Measurements from ENCODE around the gene HSD17B1.

DNA sequence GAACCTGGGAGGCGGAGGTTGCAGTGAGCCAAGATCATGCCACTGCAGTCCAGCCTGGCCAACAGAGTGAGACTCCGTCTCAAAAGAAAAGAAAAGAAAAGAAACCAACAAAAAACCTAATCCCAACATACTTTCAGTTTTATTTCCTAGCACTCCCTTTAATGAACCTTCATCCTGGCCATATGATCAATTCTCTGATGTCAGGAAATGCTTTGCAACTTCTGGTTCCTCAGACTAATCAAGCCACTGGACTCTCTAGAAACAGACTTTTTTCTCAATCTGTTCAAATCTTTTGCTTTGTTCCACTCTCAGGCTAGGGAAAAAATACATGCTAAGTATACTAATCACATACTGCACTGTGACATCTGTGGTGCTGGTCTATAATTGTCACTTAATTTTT, 38.2 kb downstream of the HSD17B1 start:
- TF ChIP-seq, protein P1, sequence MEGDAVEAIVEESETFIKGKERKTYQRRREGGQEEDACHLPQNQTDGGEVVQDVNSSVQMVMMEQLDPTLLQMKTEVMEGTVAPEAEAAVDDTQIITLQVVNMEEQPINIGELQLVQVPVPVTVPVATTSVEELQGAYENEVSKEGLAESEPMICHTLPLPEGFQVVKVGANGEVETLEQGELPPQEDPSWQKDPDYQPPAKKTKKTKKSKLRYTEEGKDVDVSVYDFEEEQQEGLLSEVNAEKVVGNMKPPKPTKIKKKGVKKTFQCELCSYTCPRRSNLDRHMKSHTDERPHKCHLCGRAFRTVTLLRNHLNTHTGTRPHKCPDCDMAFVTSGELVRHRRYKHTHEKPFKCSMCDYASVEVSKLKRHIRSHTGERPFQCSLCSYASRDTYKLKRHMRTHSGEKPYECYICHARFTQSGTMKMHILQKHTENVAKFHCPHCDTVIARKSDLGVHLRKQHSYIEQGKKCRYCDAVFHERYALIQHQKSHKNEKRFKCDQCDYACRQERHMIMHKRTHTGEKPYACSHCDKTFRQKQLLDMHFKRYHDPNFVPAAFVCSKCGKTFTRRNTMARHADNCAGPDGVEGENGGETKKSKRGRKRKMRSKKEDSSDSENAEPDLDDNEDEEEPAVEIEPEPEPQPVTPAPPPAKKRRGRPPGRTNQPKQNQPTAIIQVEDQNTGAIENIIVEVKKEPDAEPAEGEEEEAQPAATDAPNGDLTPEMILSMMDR (IDR thresholded peaks at IDR 0.05), result no peak
- no peak for TF ChIP-seq POLR2A (IDR thresholded peaks at IDR 0.05)
- no peak for TF ChIP-seq POLR2AphosphoS5 (IDR thresholded peaks at IDR 0.05)

All from breast epithelium (tissue), 3 donors.